Transverse colon (tissue), 4 donors: ENCODE data around the gene ARHGAP32.

Experiments used
- CTCF ChIP-seq, 5 experiments: fragments of 200-600 bp in 3 of 5; fragments of 450-650 bp in 2 of 5; sonication (generic) in 3 of 5; IDR thresholded peaks; 1 replicate in 2 of 5; 2 replicates in 3 of 5; pipeline ENCODE4 v1.5.1; 2016 to 2017; ENCODE audit warnings: antibody characterized with exemption in 5 of 5, inconsistent platforms in 3 of 5, mild to moderate bottlenecking in 2 of 5, moderate library complexity in 1 of 5
- EP300 ChIP-seq: sonication (generic); formaldehyde crosslinking; IDR thresholded peaks from one replicate; pipeline ENCODE4 v1.6.1; 2017; ENCODE audit warnings: antibody characterized with exemption, low read depth
- POLR2A ChIP-seq: fragments of 450-650 bp; IDR thresholded peaks from one replicate; pipeline ENCODE4 v1.6.1; 2016; ENCODE audit warnings: antibody characterized with exemption, mild to moderate bottlenecking, moderate library complexity
- POLR2AphosphoS5 ChIP-seq, 3 donors: sonication (generic); formaldehyde crosslinking; IDR thresholded peaks; one replicate each; pipeline ENCODE4 v1.6.1; 2016; ENCODE audit warnings: antibody characterized with exemption in 3 of 3

- TF ChIP-seq EP300 (no peak), CTCF (IDR thresholded peaks at IDR 0.05) (no peak), POLR2A (no peak), POLR2AphosphoS5 (IDR thresholded peaks at IDR 0.05) (no peak)
Measured at GRCh38 chr11:128920666-128921065, 271.5 kb downstream of the ARHGAP32 start.
